ELR (cell line): ENCODE data around the gene ZP3.
"Not testable (repeated sequence)": the region's sequence is repeated elsewhere in the genome, so short reads cannot be mapped to it uniquely, and the experiment has no call there.

ENCODE experiments used
- DNase-seq: peaks from one replicate; pipeline ENCODE4 v3.0.0-alpha.2; 2015; ENCODE audit warnings: low read depth

The ZP3 gene

GRCh38 chr7:76442664-76443446, 18.1 kb downstream of the ZP3 start:
- not testable (repeated sequence) for DNase-seq

GRCh38 chr7:76443846-76444245, 19.1 kb downstream of the ZP3 start:
- DNase-seq = not testable (repeated sequence)

DNA sequence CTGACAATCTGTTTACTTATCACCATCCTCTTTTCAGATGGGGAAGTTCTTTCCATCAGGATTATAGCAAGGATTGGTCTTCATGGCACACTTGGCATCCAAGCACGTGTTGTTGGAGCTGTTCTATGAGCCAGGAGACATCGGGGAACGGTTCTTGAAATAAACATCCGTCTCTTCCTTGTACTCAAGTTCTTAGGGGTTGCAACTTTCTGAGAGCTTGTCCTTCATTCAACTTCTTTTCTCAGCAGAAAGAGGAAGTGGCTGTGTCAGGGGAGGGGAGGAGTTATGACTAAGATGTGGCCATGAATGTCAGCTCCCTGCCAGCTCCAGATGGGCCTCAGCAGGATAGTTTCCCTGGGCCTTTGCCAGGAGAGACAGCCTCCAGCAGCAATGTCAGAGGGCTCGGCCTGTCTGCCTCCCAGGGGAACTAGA, 20.8 kb downstream of the ZP3 start:
- peak; percentile 75 for DNase-seq

- not testable (repeated sequence) for DNase-seq
These were observed 32.3 kb downstream of the ZP3 start for GRCh38 chr7:76457017-76457416.

- DNase-seq = not testable (repeated sequence)
These were observed 33.8 kb downstream of the ZP3 start for GRCh38 chr7:76458504-76458903.

DNA sequence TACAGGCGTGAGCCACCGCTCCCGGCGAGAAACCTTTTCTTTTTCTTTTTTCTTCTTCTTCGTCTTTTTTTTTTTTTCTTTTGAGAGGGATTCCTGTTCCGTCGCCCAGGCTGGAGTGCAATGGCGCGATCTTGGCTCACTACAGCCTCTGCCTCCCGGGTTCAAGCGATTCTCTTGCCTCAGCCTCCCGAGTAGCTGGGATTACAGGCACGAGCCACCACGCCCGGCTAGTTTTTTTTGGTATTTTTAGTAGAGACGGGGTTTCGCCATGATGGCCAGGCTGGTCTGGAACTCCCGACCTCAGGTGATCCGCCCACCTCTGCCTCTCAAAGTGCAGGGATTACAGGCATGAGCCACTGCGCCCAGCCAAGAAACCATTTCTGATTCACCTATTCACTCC, 36.0 kb downstream of the ZP3 start:
- not testable (repeated sequence) for DNase-seq

DNA sequence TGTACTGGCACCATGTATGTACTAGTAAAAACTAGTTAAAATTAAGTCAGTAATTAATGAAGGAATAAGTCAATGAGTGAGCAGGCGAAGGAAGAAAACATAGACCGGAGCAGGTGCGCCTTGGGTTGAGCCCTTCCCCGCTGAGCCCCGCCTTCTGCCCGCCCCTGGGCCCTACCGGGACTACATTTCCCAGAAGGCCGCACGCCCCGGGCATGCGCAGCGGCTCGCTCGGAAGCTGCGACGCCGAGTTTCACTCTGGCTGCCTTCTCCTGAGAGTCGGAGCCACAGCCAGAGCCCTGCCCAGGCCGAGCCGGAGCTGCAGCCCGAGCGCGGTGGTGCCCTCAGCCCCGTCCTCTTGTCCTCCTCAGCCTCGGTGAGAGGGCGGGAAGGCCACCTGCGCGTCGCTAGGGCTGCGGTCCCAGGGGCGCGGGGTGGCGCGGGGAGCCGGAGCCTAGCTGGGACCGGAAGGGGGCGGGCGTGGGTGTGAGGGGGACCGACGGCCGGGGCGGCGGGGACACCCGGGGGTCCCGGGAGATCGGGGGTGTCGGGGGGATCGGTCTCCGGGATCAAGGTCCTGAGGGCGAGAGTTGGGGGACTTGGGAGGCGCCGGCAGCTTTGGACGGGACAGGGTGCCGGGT, 36.8 kb downstream of the ZP3 start, which contains the start of gene DTX2:
Gene DTX2, plus strand, starts transcription at position 246 of the 638 bp plus-strand sequence. CDS start 18,801 bp downstream, outside the sequence.
- not testable (repeated sequence) for DNase-seq

- DNase-seq = not testable (repeated sequence)
These were observed 37.6 kb downstream of the ZP3 start for GRCh38 chr7:76462271-76462882.

DNA sequence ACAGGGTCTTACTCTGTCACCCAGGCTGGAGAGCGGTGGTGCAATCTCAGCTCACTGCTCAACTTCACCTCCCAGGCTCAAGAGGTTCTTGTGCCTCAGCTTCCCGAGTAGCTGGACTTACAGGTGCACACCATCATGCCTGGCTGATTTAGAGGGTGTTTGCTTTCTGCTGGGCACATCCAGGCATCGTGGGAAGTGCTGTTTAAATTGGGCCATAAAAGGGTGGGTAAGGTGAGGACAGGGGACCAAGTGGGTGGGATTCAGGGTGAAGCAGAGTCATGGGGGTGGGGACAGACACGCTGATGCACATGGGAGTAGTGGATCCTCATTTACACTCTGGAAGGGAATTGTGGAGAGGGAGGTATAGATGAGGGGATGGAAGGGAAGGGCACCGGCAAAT, 40.2 kb downstream of the ZP3 start:
- not testable (repeated sequence) for DNase-seq

DNA sequence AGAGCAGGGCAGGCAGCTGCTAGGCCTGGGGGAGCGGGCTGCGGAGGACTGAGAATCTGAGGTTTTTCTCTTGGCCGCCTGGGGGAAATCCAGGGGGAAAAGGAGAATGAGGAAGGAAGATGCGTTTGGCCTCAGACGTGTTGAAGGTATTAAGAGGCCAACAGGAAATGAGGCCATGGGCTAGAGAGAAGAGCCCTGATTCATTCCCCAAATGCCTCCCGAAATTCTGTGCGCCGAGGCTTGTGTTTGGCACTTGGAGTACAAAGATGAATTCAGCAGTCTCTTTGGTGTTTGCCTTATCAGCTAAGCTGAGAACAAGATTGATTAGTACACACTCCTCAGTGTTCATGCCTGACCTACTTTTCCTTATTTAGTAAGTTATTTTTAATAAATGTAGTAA, 41.2 kb downstream of the ZP3 start:
- DNase-seq = not testable (repeated sequence)

DNA sequence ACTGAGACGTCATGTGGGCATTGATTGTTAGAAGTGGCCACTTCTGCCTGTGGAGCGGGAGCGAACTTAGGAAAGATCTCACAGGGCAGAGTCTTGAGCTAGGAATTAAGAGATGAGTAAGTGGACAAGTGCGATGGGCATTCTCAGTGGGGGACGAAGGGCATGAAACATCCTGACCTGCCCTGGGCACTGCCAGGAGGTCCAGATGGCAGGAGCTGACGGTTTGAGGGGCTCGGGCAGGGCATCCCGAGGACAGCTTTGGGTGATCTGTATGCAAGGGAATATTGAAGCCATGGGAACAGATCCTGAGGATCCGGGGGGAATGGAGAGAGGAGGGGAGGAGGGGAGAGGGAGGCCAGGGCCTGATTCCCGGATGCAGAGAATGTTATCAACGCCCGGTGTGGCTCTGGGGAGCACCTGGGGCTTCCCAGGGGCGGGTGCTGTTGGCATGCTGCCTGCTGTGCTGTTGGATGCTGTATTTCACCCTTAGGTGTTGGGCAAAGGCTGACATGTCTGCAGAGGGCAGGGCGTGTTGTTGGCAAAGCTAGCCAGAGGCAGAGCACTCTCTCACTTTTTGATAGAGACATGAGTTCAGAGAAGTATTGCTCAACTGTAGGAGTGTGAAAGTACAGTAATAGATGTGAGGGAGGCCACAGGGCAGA, 43.1 kb downstream of the ZP3 start:
- not testable (repeated sequence) for DNase-seq

DNA sequence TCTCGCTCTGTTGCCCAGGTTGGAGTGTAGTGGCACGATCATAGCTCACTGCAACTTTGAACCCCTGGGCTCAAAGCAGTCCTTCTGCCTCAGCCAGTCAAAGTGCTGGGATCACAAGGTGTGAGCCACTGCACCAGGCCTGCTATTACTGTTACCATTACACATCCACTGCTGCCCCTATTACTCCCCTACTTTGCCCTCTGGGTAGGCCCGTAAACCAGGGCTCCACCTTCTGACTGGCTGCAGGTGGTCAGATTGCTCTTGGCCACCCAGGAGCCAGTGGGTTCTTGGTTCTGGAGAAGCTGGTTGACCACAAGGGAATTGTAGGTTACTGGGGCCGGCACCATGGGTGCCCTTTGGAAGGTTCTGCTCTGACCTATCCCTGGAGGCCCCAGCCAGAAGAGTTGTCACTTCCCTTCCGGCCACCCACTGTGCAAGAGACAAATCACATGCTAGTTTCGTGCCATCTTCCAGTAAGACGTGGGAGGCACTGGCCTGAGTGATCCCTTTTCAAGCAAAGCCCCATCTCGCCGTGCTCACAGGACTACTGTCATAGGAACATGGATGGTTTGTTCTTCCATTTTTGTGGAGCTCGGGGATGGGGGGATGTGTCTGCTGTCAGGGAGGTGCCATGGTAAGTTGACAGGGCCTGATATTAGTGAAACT, 46.9 kb downstream of the ZP3 start:
- DNase-seq = not testable (repeated sequence)

DNA sequence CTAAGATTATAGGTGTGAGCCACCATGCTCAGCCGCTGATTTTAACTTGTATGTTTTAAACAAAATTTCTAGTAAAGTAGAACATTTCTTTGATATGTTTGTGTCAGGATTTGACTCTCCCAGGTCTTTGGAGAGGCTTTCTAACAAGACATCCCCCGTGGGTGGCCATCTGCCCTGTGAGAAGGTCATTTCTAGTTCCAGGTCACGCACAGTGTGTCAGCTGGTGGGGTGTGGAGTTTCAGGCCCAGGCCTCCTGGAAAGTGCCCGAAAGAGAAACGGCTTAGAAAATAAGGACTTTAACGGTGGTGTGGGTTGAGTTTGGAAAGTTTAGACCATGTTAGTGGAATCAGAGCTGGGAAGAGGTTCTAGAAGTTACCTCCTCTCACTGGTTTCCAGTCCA, 48.3 kb downstream of the ZP3 start:
- not testable (repeated sequence) for DNase-seq

GRCh38 chr7:76476280-76476679, 51.5 kb downstream of the ZP3 start:
- not testable (repeated sequence) for DNase-seq

GRCh38 chr7:76476742-76477474, 52.2 kb downstream of the ZP3 start:
- not testable (repeated sequence) for DNase-seq

DNA sequence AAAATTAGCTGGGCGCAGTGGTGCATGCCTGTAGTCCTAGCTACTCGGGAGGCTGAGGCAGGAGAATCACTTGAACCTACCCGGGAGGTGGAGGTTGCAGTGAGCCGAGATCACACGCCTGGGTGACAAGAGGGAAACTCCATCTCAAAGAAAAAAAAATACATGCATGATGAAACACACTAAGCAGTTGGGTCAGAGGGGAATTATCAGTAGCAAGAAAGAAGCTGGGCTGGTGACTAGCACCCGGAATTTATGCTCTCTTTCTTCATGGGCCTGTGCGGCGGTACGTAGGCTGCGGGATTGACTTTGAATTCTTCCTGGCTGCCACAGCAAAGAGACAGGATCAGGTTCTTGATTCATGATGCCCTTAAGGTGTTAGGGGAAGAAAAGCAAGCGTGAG, 54.9 kb downstream of the ZP3 start:
- DNase-seq = not testable (repeated sequence)

- DNase-seq = not testable (repeated sequence)
These were observed 55.9 kb downstream of the ZP3 start for GRCh38 chr7:76480403-76481253.

GRCh38 chr7:76482660-76483059, 57.9 kb downstream of the ZP3 start:
- DNase-seq = not testable (repeated sequence)

GRCh38 chr7:76483081-76483480, 58.3 kb downstream of the ZP3 start:
- not testable (repeated sequence) for DNase-seq

DNA sequence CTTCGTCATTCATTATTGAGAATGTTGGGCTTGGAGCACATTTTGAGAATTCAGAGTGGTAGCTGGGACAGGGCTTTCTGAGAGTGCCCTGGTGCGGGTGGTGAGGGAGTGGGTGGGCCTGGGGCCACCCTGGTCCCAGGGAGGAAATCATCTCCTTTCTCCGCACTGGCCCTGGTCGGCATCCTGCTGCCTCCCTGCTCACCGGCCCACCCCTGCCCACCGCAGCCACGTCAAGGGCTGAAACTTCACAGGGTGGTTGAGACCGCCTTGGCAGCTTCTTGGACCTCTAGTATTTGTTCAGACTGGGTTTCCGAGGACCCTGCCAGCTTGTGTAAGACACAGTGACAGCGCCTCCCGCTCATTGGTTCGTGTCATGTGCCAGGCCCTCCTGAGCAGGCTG, 59.7 kb downstream of the ZP3 start:
- not testable (repeated sequence) for DNase-seq
